ENCODE data around the gene TOPBP1. TPM values are rescaled to one million over a fixed set of nuclear protein-coding genes. Genes with fewer than 3 reads are reported as not detected.

The TOPBP1 gene
- total and polyA plus RNA-seq, 2 experiments from 2014 or later: 15.8 to 42.2 TPM

DNA sequence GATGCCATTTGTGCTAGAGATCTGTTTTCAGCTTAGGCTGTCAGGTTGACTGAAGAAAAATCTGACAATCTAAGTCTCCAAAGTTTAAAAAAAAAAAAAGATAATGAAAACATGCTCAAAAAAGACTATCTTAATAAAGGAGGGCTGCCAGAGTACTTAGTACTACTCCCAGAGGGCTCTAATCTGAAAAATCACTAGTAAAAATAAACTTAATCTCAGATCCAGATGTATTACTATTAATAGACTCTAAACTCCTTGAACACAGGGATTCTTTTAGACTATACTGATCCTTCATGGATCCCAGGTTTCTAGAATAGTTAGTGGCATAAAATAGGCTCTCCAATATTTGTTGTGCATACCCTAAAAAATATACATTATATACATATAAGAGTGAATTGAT, 34.0 kb downstream of the TOPBP1 start (continued):
- no peak for TF ChIP-seq ZNF331 (CRISPR knock-in tag; IDR thresholded peaks at IDR 0.05; ENCODE audit: low read depth)
- TF ChIP-seq, protein P1, sequence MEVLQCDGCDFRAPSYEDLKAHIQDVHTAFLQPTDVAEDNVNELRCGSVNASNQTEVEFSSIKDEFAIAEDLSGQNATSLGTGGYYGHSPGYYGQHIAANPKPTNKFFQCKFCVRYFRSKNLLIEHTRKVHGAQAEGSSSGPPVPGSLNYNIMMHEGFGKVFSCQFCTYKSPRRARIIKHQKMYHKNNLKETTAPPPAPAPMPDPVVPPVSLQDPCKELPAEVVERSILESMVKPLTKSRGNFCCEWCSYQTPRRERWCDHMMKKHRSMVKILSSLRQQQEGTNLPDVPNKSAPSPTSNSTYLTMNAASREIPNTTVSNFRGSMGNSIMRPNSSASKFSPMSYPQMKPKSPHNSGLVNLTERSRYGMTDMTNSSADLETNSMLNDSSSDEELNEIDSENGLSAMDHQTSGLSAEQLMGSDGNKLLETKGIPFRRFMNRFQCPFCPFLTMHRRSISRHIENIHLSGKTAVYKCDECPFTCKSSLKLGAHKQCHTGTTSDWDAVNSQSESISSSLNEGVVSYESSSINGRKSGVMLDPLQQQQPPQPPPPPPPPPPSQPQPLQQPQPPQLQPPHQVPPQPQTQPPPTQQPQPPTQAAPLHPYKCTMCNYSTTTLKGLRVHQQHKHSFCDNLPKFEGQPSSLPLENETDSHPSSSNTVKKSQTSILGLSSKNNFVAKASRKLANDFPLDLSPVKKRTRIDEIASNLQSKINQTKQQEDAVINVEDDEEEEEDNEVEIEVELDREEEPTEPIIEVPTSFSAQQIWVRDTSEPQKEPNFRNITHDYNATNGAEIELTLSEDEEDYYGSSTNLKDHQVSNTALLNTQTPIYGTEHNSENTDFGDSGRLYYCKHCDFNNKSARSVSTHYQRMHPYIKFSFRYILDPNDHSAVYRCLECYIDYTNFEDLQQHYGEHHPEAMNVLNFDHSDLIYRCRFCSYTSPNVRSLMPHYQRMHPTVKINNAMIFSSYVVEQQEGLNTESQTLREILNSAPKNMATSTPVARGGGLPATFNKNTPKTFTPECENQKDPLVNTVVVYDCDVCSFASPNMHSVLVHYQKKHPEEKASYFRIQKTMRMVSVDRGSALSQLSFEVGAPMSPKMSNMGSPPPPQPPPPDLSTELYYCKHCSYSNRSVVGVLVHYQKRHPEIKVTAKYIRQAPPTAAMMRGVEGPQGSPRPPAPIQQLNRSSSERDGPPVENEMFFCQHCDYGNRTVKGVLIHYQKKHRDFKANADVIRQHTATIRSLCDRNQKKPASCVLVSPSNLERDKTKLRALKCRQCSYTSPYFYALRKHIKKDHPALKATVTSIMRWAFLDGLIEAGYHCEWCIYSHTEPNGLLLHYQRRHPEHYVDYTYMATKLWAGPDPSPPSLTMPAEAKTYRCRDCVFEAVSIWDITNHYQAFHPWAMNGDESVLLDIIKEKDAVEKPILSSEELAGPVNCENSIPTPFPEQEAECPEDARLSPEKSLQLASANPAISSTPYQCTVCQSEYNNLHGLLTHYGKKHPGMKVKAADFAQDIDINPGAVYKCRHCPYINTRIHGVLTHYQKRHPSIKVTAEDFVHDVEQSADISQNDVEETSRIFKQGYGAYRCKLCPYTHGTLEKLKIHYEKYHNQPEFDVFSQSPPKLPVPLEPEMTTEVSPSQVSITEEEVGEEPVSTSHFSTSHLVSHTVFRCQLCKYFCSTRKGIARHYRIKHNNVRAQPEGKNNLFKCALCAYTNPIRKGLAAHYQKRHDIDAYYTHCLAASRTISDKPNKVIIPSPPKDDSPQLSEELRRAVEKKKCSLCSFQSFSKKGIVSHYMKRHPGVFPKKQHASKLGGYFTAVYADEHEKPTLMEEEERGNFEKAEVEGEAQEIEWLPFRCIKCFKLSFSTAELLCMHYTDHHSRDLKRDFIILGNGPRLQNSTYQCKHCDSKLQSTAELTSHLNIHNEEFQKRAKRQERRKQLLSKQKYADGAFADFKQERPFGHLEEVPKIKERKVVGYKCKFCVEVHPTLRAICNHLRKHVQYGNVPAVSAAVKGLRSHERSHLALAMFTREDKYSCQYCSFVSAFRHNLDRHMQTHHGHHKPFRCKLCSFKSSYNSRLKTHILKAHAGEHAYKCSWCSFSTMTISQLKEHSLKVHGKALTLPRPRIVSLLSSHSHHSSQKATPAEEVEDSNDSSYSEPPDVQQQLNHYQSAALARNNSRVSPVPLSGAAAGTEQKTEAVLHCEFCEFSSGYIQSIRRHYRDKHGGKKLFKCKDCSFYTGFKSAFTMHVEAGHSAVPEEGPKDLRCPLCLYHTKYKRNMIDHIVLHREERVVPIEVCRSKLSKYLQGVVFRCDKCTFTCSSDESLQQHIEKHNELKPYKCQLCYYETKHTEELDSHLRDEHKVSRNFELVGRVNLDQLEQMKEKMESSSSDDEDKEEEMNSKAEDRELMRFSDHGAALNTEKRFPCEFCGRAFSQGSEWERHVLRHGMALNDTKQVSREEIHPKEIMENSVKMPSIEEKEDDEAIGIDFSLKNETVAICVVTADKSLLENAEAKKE (CRISPR knock-in tag; IDR thresholded peaks at IDR 0.05): no peak

DNA sequence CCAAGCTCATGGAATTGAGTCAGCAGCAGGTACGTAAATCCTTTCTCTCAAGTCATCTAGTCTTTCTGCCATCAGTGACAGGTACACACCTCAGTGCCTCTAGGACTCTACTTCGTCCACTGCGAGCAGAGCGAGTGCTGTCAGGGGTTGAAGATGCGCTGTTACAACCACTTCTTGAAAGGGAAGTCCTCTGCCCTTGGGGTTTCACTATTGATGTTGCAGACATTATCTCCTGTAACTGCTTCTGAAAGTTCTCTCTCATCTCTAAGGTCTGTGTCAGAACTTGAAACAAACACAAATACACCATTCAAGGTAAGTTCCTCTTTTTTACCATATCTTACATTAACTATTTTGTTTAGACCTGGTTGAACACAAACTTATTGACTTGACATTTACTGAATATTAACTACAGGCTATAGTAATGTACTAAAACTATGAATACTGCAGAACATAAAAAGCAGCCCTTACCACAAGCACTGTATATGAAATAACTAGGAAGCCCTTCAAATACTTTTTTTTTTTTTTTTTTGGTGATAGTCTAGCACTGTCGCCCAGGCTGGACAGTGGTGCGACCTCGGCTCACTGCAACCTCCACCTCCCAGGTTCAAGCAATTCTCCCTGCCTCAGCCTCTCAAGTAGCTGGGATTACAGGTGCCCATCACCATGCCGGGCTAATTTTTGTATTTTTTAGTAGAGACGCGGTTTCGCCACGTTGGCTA, 41.5 kb downstream of the TOPBP1 start:
- no peak overlapping the region for H3K4me3 ChIP-seq
- H3K36me3 ChIP-seq (ENCODE audit: insufficient read depth): peaks cover 46% of the 10 kb centered on the region
- Mint-ChIP-seq H3K4me3 (no peak overlapping the region), H3K36me3 (ENCODE audit: low read depth) (peaks cover 66% of the 10 kb centered on the region), H3K9me3 (no peaks in the 10 kb centered on the region), H3K27me3 (ENCODE audit: insufficient read depth, low read depth, poor library complexity) (no peaks in the 10 kb centered on the region), H3K4me1 (no peaks in the 10 kb centered on the region), H3K27ac (no peak overlapping the region)
- H3K9me2 ChIP-seq (ENCODE audit: insufficient read depth): no peaks in the 10 kb centered on the region
- no peaks in the 10 kb centered on the region for H3K27me3 ChIP-seq (ENCODE audit: insufficient read depth)
- DNase-seq (ENCODE audit: low spot score) (no peak), ATAC-seq (no peak)
- H3K79me2 ChIP-seq (replicated peaks; ENCODE audit: insufficient read depth): no peaks in the 10 kb centered on the region
- no peak overlapping the region for H3K27ac ChIP-seq (ENCODE audit: low read depth)
- H3F3A ChIP-seq (replicated peaks; ENCODE audit: low read depth): no peaks in the 10 kb centered on the region
- H2AFZ ChIP-seq: no peak overlapping the region
- no peaks in the 10 kb centered on the region for H3K4me1 ChIP-seq (ENCODE audit: insufficient read depth)
- 0 out of 2 replicates have a peak, but pooled peaks cover 3% of the 10 kb centered on the region for H4K20me1 ChIP-seq (replicated peaks; ENCODE audit: insufficient read depth)
- no peak overlapping the region for H3K4me2 ChIP-seq
- TF ChIP-seq EZH2phosphoT487 (IDR thresholded peaks at IDR 0.05; ENCODE audit: unreplicated experiment): no peak
- TF ChIP-seq NANOG (IDR thresholded peaks at IDR 0.05; ENCODE audit: borderline replicate concordance): no peak
- TF ChIP-seq, protein P2, sequence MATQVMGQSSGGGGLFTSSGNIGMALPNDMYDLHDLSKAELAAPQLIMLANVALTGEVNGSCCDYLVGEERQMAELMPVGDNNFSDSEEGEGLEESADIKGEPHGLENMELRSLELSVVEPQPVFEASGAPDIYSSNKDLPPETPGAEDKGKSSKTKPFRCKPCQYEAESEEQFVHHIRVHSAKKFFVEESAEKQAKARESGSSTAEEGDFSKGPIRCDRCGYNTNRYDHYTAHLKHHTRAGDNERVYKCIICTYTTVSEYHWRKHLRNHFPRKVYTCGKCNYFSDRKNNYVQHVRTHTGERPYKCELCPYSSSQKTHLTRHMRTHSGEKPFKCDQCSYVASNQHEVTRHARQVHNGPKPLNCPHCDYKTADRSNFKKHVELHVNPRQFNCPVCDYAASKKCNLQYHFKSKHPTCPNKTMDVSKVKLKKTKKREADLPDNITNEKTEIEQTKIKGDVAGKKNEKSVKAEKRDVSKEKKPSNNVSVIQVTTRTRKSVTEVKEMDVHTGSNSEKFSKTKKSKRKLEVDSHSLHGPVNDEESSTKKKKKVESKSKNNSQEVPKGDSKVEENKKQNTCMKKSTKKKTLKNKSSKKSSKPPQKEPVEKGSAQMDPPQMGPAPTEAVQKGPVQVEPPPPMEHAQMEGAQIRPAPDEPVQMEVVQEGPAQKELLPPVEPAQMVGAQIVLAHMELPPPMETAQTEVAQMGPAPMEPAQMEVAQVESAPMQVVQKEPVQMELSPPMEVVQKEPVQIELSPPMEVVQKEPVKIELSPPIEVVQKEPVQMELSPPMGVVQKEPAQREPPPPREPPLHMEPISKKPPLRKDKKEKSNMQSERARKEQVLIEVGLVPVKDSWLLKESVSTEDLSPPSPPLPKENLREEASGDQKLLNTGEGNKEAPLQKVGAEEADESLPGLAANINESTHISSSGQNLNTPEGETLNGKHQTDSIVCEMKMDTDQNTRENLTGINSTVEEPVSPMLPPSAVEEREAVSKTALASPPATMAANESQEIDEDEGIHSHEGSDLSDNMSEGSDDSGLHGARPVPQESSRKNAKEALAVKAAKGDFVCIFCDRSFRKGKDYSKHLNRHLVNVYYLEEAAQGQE (IDR thresholded peaks at IDR 0.05; ENCODE audit: unreplicated experiment): no peak
- TF ChIP-seq POLR2AphosphoS5 (IDR thresholded peaks at IDR 0.05; ENCODE audit: low read depth): no peak
- TF ChIP-seq, protein P3, sequence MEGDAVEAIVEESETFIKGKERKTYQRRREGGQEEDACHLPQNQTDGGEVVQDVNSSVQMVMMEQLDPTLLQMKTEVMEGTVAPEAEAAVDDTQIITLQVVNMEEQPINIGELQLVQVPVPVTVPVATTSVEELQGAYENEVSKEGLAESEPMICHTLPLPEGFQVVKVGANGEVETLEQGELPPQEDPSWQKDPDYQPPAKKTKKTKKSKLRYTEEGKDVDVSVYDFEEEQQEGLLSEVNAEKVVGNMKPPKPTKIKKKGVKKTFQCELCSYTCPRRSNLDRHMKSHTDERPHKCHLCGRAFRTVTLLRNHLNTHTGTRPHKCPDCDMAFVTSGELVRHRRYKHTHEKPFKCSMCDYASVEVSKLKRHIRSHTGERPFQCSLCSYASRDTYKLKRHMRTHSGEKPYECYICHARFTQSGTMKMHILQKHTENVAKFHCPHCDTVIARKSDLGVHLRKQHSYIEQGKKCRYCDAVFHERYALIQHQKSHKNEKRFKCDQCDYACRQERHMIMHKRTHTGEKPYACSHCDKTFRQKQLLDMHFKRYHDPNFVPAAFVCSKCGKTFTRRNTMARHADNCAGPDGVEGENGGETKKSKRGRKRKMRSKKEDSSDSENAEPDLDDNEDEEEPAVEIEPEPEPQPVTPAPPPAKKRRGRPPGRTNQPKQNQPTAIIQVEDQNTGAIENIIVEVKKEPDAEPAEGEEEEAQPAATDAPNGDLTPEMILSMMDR (conservative IDR thresholded peaks at IDR 0.05; ENCODE audit: low read depth in 2 of 2): no peak
- no peak for TF ChIP-seq ZNF114 (CRISPR knock-in tag; IDR thresholded peaks at IDR 0.05)
- no peak for TF ChIP-seq JUNB (IDR thresholded peaks at IDR 0.05; ENCODE audit: unreplicated experiment)
